ENCODE data around the gene EHMT1.

DNA sequence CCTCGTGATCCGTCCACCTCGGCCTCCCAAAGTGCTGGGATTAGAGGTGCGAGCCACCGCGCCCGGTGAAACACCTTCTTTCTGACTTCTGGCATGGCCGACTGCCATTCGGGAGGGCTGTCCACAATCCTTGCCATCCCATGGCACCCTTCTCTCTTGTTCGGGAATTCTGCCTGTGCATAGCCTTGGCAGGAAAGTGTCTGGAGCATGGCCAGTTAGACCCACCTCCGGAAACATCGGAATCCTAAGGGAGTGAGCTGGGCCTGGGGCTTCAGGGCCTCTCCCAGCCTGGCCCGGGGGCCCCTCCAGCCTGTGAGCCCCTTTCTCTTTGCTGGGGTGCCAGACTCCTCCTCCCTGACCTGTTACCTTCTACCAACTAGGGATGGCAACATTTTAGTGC, 14.9 kb upstream of the EHMT1 start:
- TF ChIP-seq, protein P1, sequence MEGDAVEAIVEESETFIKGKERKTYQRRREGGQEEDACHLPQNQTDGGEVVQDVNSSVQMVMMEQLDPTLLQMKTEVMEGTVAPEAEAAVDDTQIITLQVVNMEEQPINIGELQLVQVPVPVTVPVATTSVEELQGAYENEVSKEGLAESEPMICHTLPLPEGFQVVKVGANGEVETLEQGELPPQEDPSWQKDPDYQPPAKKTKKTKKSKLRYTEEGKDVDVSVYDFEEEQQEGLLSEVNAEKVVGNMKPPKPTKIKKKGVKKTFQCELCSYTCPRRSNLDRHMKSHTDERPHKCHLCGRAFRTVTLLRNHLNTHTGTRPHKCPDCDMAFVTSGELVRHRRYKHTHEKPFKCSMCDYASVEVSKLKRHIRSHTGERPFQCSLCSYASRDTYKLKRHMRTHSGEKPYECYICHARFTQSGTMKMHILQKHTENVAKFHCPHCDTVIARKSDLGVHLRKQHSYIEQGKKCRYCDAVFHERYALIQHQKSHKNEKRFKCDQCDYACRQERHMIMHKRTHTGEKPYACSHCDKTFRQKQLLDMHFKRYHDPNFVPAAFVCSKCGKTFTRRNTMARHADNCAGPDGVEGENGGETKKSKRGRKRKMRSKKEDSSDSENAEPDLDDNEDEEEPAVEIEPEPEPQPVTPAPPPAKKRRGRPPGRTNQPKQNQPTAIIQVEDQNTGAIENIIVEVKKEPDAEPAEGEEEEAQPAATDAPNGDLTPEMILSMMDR (IDR thresholded peaks at IDR 0.05; ENCODE audit: low read length), result no peak
- no peak for TF ChIP-seq EZH2 (IDR thresholded peaks at IDR 0.05; ENCODE audit: borderline replicate concordance, low read length)

Measured in OCI-LY1 (cell line).